ENCODE data around the gene GPC2.

The GPC2 gene

DNA sequence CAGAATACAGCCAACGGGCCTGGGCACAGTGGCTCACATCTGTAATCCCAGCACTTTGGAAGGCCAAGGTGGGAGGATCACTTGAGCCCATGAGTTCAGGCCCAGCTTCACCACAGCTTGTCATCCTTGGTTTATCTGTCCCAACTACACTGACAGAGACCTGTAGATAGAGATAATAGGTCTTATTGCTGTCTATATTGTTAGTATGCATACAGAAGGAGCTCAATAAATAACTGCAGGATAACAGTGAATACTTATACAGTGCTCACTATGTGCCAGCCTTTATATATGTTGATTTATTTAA, 56.5 kb downstream of the GPC2 start:
- Histone ChIP-seq H3K4me3 (ENCODE audit: low read depth, low read length) (peak overlapping the region; percentile 91), H3K27me3 (replicated peaks) (no peaks in the 10 kb centered on the region), H3K36me3 (replicated peaks) (no peaks in the 10 kb centered on the region), H3K27ac (no peak overlapping the region)
- no peak for DNase-seq
- TF ChIP-seq CTCF (IDR thresholded peaks at IDR 0.05; ENCODE audit: low read depth, low read length, missing control alignments) = no peak
- in situ Hi-C loops (cut with HindIII; ENCODE audit: low pct_ligation_motif_present, low sequenced_read_pairs) = no loop called here

GRCh38 chr7:100119970-100120732, 57.0 kb downstream of the GPC2 start:
- Histone ChIP-seq H3K4me3 (ENCODE audit: low read depth, low read length) (peak overlapping the region; percentile 91), H3K27ac (peak overlapping the region; percentile 98), H3K36me3 (replicated peaks) (no peaks in the 10 kb centered on the region), H3K27me3 (replicated peaks) (no peaks in the 10 kb centered on the region)
- peak; percentile 55 for DNase-seq
- in situ Hi-C loops (cut with HindIII; ENCODE audit: low pct_ligation_motif_present, low sequenced_read_pairs) = no loop called here
- no peak for TF ChIP-seq CTCF (IDR thresholded peaks at IDR 0.05; ENCODE audit: low read depth, low read length, missing control alignments)
